SW480 (cell line): ENCODE measurements around the gene VCX.
"Not testable (repeated sequence)": the region's sequence is repeated elsewhere in the genome, so short reads cannot be mapped to it uniquely, and the experiment has no call there.

ENCODE experiments used
- DNase-seq: peaks from one replicate; pipeline ENCODE4 v3.0.0-alpha.2; 2016; ENCODE audit warnings: low spot score

VCX gene

GRCh38 chrX:7842871-7843270 lies at the start of gene VCX:
Gene VCX, plus strand, starts transcription at chrX:7843171. Its CDS starts 33 bp downstream, at chrX:7843204.
- DNase-seq: not testable (repeated sequence)

- DNase-seq: no peak
Measured at GRCh38 chrX:7798327-7798726, 44.6 kb upstream of the VCX start.

GRCh38 chrX:7801711-7802110 lies 41.3 kb upstream of the VCX start:
- no peak for DNase-seq

GRCh38 chrX:7815166-7815805 lies 27.7 kb upstream of the VCX start:
- no peak for DNase-seq

- no peak for DNase-seq
Measured at GRCh38 chrX:7828594-7828993, 14.4 kb upstream of the VCX start.

GRCh38 chrX:7841084-7841805 lies 1.7 kb upstream of the VCX start:
- no peak for DNase-seq

GRCh38 chrX:7852166-7852565 lies 9.2 kb downstream of the VCX start:
- DNase-seq: no peak

GRCh38 chrX:7872042-7872441 lies 29.1 kb downstream of the VCX start:
- no peak for DNase-seq

- no peak for DNase-seq
Measured at GRCh38 chrX:7876957-7877356, 34.0 kb downstream of the VCX start.

GRCh38 chrX:7889135-7889534 lies 46.2 kb downstream of the VCX start:
- DNase-seq: peak; percentile 70

GRCh38 chrX:7889680-7890079 lies 46.7 kb downstream of the VCX start:
- DNase-seq: peak; percentile 1

GRCh38 chrX:7891928-7892327 lies 49.0 kb downstream of the VCX start:
- DNase-seq: peak; percentile 0
